ENCODE measurements around the gene STEAP3.

GRCh38 chr2:119179202-119179601, 44.4 kb upstream of the STEAP3 start:
- TF ChIP-seq POLR2AphosphoS5 (IDR thresholded peaks at IDR 0.05; ENCODE audit: low read depth, low read length) (no peak), EZH2phosphoT487 (IDR thresholded peaks at IDR 0.05; ENCODE audit: borderline replicate concordance) (no peak)
- TF ChIP-seq, protein P1, sequence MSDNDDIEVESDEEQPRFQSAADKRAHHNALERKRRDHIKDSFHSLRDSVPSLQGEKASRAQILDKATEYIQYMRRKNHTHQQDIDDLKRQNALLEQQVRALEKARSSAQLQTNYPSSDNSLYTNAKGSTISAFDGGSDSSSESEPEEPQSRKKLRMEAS (IDR thresholded peaks at IDR 0.05), result no peak

All from HCT116 (cell line).